Fibroblast of mammary gland (primary cell): ENCODE data around the gene RBFOX1.

Experiments
- DNase-seq: peaks from one replicate; pipeline ENCODE4 v3.0.0-alpha.2; 2010; ENCODE audit warnings: low read depth
- H3K4me3 ChIP-seq: 2 replicates; pipeline ENCODE4 v1.5.1; 2011; ENCODE audit warnings: low read depth, mild to moderate bottlenecking, low read length, moderate library complexity; ENCODE audit not compliant: control insufficient read depth
- TF ChIP-seq, protein P1 (sequence below): conservative IDR thresholded peaks from 2 replicates; pipeline ENCODE4 v1.5.1; 2011; ENCODE audit warnings: low read depth, low read length, inconsistent platforms; ENCODE audit not compliant: control insufficient read depth, insufficient read depth

The RBFOX1 gene

DNA sequence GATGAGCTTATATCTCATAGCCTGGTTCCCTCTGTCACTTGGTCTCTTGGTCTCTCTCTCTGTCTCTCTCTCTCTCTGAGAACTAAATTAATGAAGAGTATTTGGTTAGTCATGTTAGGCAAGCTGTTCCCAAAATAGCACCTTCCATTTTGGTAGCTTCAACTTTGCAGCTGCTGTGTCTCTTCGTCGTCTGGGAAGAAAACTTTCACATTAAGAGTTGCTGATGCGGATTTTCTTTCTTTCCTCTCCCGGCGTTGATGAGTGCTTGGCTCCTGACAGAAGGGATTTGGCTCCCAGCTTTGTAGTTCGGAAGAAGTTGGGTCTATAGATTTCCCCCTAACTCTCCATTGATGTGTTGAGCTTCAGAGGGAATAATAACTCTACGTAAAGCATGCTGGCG is at the start of gene RBFOX1:
RBFOX1 (plus strand) TSS at position 235 of the 400 bp plus-strand sequence.
- DNase-seq, result no peak
- no peak within 1 kb of the TSS for H3K4me3 ChIP-seq
- TF ChIP-seq, protein P1, sequence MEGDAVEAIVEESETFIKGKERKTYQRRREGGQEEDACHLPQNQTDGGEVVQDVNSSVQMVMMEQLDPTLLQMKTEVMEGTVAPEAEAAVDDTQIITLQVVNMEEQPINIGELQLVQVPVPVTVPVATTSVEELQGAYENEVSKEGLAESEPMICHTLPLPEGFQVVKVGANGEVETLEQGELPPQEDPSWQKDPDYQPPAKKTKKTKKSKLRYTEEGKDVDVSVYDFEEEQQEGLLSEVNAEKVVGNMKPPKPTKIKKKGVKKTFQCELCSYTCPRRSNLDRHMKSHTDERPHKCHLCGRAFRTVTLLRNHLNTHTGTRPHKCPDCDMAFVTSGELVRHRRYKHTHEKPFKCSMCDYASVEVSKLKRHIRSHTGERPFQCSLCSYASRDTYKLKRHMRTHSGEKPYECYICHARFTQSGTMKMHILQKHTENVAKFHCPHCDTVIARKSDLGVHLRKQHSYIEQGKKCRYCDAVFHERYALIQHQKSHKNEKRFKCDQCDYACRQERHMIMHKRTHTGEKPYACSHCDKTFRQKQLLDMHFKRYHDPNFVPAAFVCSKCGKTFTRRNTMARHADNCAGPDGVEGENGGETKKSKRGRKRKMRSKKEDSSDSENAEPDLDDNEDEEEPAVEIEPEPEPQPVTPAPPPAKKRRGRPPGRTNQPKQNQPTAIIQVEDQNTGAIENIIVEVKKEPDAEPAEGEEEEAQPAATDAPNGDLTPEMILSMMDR, result no peak

DNA sequence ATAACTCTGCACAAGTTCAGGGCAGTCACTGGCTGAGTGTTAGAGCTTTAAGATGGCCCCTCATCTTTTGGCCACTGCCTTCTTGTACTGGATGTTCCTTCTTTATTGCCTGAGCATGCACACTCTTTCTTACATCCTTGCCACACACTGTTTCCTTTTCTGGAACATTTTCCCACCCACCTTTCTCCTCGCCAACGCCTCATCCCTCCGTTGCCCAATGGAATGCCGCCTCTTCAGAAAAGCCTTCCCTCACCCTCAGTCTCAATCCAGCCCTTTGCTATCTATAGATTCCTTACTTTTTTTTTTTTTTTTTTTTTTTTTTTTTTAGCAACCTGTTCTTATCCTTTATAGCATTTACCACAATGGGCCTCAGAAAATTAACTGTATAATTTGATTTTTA is 47.9 kb upstream of the RBFOX1 start:
- TF ChIP-seq, protein P1, result no peak

DNA sequence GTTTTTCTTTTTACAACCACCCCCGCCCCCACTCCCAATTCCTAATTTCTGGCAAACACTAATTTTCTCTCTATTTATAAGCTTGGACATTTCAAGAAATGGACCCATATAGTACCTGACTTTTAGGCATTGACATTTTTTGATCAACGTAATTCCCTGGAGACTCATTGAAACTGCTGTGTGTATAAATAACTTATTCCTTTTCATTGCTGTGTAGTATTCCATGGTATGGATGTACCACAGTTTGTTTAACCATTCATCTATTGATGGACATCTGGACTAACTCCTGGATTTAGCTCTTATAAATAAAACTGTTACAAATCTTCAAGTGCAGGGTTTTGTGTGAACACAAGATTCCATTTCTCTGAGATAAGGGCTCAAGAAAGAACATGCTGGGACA is 47.1 kb upstream of the RBFOX1 start:
- TF ChIP-seq, protein P1, result no peak
- H3K4me3 ChIP-seq, result no peak overlapping the region
- DNase-seq, result no peak

More for the DNA sequence above, 47.9 kb upstream of the RBFOX1 start:
- no peak overlapping the region for H3K4me3 ChIP-seq
- no peak for DNase-seq

DNA sequence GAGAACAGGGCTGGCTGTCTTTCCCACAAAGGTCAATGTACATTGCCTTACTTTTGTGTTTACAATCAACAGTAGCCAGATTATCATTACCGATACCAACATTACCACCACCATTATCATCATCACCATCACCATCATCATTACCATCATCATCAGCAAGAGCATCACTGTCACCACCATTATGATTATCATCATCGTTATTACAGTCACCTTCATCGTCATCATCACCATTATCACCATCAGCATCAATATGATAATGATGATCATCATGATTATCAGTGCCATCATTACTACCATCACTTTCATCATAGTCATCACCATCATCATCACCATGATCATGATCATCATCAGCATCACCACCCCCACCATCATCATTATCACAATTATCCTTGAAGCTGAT is 43.3 kb upstream of the RBFOX1 start:
- TF ChIP-seq, protein P1, result no peak
- H3K4me3 ChIP-seq, result no peak overlapping the region
- DNase-seq, result no peak

DNA sequence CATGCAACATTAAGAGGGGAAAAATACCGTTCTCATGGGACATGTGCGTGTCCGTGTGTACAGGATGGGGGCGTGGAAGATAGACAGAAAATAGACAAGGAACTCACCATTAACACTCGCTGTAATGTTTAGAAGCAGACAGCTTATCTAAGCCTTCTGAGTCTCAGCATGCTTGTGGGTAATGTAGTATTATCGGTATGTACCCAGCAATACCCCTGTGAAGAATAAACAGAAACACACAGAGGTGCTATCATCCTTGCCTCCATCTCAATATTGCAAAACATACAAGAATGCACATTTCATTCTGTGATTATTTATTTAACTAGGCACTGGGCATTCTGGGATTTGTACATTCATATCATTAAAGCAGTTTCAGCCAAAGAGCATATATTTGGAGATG is 42.0 kb upstream of the RBFOX1 start:
- DNase-seq, result no peak
- H3K4me3 ChIP-seq, result no peak overlapping the region
- TF ChIP-seq, protein P1, result no peak

DNA sequence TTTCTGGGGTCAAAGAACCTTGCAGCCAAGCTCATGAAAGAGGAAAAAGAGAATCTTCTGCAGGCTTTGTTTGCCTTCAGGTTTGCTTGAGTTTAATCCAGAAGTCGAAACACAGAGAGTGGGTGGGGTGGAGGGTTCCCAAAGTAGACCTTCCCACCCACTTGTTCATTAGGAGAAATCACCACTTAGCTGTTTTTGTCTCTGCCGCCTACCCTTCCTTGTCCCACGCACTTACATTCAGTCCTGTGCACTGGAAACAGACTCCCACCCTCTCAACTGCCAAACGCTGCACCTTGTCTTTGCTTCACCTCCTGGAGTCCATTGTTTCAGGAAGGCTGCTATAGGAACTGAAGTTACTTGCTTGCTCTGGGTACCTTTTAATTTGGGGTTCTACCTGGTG is 38.6 kb upstream of the RBFOX1 start:
- DNase-seq, result no peak
- TF ChIP-seq, protein P1, result no peak

DNA sequence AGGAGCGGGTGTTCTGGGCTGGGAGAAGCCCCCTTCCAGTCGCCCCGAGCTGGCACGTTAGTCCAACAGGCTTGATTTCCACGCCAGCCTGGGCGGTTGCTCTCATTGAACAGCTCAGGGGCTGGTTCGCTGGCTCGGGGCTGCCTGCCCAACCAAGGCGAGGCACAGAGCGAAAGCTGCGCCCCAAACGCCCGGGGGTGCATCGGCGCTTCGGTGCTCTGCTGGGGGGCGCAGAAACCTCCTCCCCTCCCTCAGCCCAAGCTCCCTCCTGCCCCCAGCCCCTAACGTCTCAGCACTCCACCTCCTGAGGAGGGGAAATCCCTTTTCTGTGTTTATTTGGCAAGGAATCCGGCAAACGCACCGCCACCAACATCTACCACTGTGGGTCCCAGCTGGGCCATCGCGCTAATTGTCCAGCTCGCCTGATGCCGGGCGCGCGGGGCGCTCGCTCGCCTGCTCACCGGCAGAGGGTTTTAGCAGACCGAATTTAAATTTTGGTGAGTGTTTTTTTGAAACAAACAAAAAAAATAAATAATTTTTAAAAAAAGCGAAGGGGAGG is 29.5 kb upstream of the RBFOX1 start:
- H3K4me3 ChIP-seq, result no peak overlapping the region
- DNase-seq, result no peak
- TF ChIP-seq, protein P1, result no peak

More for the DNA sequence above, 38.6 kb upstream of the RBFOX1 start:
- no peak overlapping the region for H3K4me3 ChIP-seq
